SH-SY5Y (cell line): Measurements from ENCODE around the gene DOCK2.

Experiments used
- GATA2 ChIP-seq: IDR thresholded peaks from 2 replicates; pipeline ENCODE4 v1.6.1; 2011; ENCODE audit warnings: mild to moderate bottlenecking, low read depth, low read length
- GATA3 ChIP-seq: IDR thresholded peaks from 2 replicates; pipeline ENCODE4 v1.6.1; 2011; ENCODE audit warnings: low read depth, mild to moderate bottlenecking, low read length, moderate library complexity

- TF ChIP-seq GATA2 (no peak), GATA3 (no peak)
These were observed 133.0 kb downstream of the DOCK2 start for GRCh38 chr5:169770109-169770508.
